ENCODE results near the gene CIRBP.

DNA sequence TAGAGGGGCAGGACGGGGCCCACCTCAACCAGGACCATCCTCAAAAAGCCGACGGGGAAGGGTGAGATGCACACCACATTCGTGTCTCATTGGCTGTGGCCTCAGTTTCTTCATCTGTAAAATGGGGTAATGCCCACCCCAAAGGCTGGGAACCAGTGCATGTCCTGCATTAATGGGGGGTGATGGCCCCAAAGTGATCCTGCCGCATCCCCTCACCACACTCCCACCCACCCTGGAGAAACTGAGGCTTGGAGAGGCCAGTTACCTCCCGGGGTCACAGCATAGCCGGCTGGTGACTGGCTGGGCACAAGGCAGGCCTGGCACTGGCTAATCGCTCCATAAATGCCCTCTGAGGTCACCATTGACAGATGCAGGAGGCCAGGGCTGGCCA, 21.4 kb upstream of the CIRBP start:
- TF ChIP-seq ERF (CRISPR knock-in tag; IDR thresholded peaks at IDR 0.05) (0 out of 2 replicates have a peak, but pooled peaks have one; percentile 12), NR0B2 (CRISPR knock-in tag; IDR thresholded peaks at IDR 0.05) (no peak), ZBTB38 (CRISPR knock-in tag; IDR thresholded peaks at IDR 0.05) (no peak), ZNF850 (CRISPR knock-in tag; conservative IDR thresholded peaks at IDR 0.05) (no peak), CTCF (CRISPR knock-in tag; IDR thresholded peaks at IDR 0.05) (no peak)
- TF ChIP-seq, protein P1, sequence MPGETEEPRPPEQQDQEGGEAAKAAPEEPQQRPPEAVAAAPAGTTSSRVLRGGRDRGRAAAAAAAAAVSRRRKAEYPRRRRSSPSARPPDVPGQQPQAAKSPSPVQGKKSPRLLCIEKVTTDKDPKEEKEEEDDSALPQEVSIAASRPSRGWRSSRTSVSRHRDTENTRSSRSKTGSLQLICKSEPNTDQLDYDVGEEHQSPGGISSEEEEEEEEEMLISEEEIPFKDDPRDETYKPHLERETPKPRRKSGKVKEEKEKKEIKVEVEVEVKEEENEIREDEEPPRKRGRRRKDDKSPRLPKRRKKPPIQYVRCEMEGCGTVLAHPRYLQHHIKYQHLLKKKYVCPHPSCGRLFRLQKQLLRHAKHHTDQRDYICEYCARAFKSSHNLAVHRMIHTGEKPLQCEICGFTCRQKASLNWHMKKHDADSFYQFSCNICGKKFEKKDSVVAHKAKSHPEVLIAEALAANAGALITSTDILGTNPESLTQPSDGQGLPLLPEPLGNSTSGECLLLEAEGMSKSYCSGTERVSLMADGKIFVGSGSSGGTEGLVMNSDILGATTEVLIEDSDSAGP (CRISPR knock-in tag; IDR thresholded peaks at IDR 0.05; ENCODE audit: borderline replicate concordance) = no peak

All from HepG2 (cell line).